ENCODE data around the gene ZNF142.

ZNF142 gene

GRCh38 chr2:218645126-218645525 lies 14.3 kb downstream of the ZNF142 start:
- no peak for DNase-seq

- no peak for DNase-seq
Measured at GRCh38 chr2:218644721-218645120, 14.7 kb downstream of the ZNF142 start.

- no peak for DNase-seq
Measured at GRCh38 chr2:218643751-218644310, 15.6 kb downstream of the ZNF142 start.

- DNase-seq = no peak
Measured at GRCh38 chr2:218642786-218643185, 16.6 kb downstream of the ZNF142 start.

- DNase-seq = no peak
Measured at GRCh38 chr2:218642121-218642656, 17.2 kb downstream of the ZNF142 start.

- no peak for DNase-seq
Measured at GRCh38 chr2:218638372-218638771, 21.1 kb downstream of the ZNF142 start.

- no peak for DNase-seq
Measured at GRCh38 chr2:218635719-218636118, 23.7 kb downstream of the ZNF142 start.

- DNase-seq = no peak
Measured at GRCh38 chr2:218631837-218632236, 27.6 kb downstream of the ZNF142 start.

GRCh38 chr2:218627939-218628338 lies 31.5 kb downstream of the ZNF142 start:
- no peak for DNase-seq

GRCh38 chr2:218626369-218626768 lies 33.1 kb downstream of the ZNF142 start:
- DNase-seq = no peak

- DNase-seq = no peak
Measured at GRCh38 chr2:218623366-218623705, 36.1 kb downstream of the ZNF142 start.

GRCh38 chr2:218622606-218623365 lies 36.6 kb downstream of the ZNF142 start:
- no peak for DNase-seq

- no peak for DNase-seq
Measured at GRCh38 chr2:218621007-218621406, 38.4 kb downstream of the ZNF142 start.

GRCh38 chr2:218618102-218618860 lies 41.1 kb downstream of the ZNF142 start:
- DNase-seq = no peak

- no peak for DNase-seq
Measured at GRCh38 chr2:218615868-218616315, 43.5 kb downstream of the ZNF142 start.

GRCh38 chr2:218607436-218608115 lies 51.8 kb downstream of the ZNF142 start, which contains the start of gene PLCD4:
TSS of gene PLCD4 (plus strand) at chr2:218607899. CDS start at chr2:218615740, 7,841 bp downstream.
- no peak for DNase-seq

- DNase-seq = no peak
Measured at GRCh38 chr2:218605432-218605831, 54.0 kb downstream of the ZNF142 start.
